ENCODE measurements around the gene MPPE1. TPM values are rescaled to one million over a fixed set of nuclear protein-coding genes. Genes with fewer than 3 reads are reported as not detected.

The MPPE1 gene
- polyA plus RNA-seq, 1 donor from 2014 or later, result 53.4 TPM

- Histone ChIP-seq H3K4me3 (ENCODE audit: low read length) (no peak overlapping the region), H4K20me1 (ENCODE audit: insufficient read depth) (no peaks in the 10 kb centered on the region), H3K79me2 (replicated peaks; ENCODE audit: insufficient read depth, low read length) (no peaks in the 10 kb centered on the region), H3K27ac (ENCODE audit: low read length) (no peak overlapping the region), H3K4me2 (ENCODE audit: low read length) (no peak overlapping the region), H3K27me3 (ENCODE audit: insufficient read depth, low read depth, low read length) (no peaks in the 10 kb centered on the region), H3K9me3 (ENCODE audit: low read length) (no peaks in the 10 kb centered on the region), H3F3A (ENCODE audit: insufficient read depth, low read length, poor library complexity, severe bottlenecking) (no peaks in the 10 kb centered on the region), H3K9ac (ENCODE audit: low read length) (no peak overlapping the region), H2AFZ (ENCODE audit: low read depth, low read length) (no peak overlapping the region), H3K36me3 (ENCODE audit: insufficient read depth, low read length) (no peaks in the 10 kb centered on the region), H3K9me2 (ENCODE audit: insufficient read depth, low read length) (no peaks in the 10 kb centered on the region)
- no peak for TF ChIP-seq TAF1 (IDR thresholded peaks at IDR 0.05; ENCODE audit: low read depth)
Measured at GRCh38 chr18:11901826-11902438, 6.2 kb downstream of the MPPE1 start.

- H3K4me2 ChIP-seq (ENCODE audit: low read length), result no peak overlapping the region
- no peaks in the 10 kb centered on the region for H4K20me1 ChIP-seq (ENCODE audit: insufficient read depth)
- H3K79me2 ChIP-seq (replicated peaks; ENCODE audit: insufficient read depth, low read length), result no peaks in the 10 kb centered on the region
- H2AFZ ChIP-seq (ENCODE audit: low read depth, low read length), result no peak overlapping the region
- TF ChIP-seq MXI1 (conservative IDR thresholded peaks at IDR 0.05; ENCODE audit: poor library complexity, severe bottlenecking) (no peak), EZH2 (IDR thresholded peaks at IDR 0.05; ENCODE audit: borderline replicate concordance, insufficient read depth, low read length, poor library complexity, severe bottlenecking) (no peak), REST (IDR thresholded peaks at IDR 0.05; ENCODE audit: borderline replicate concordance) (no peak), TAF1 (IDR thresholded peaks at IDR 0.05; ENCODE audit: low read depth) (no peak), EP300 (conservative IDR thresholded peaks at IDR 0.05; ENCODE audit: poor library complexity, severe bottlenecking) (no peak), CTCF (IDR thresholded peaks at IDR 0.05; ENCODE audit: poor library complexity, severe bottlenecking) (no peak), SMC3 (conservative IDR thresholded peaks at IDR 0.05; ENCODE audit: poor library complexity) (no peak), RAD21 (conservative IDR thresholded peaks at IDR 0.05) (no peak), POLR2AphosphoS5 (IDR thresholded peaks at IDR 0.05) (no peak)
- H3K4me3 ChIP-seq (ENCODE audit: low read length), result no peak overlapping the region
- H3K27ac ChIP-seq (ENCODE audit: low read length), result no peak overlapping the region
- no peaks in the 10 kb centered on the region for H3K36me3 ChIP-seq (ENCODE audit: insufficient read depth, low read length)
- no peaks in the 10 kb centered on the region for H3K9me3 ChIP-seq (ENCODE audit: low read length)
- no peak overlapping the region for H3K9ac ChIP-seq (ENCODE audit: low read length)
- H3F3A ChIP-seq (ENCODE audit: insufficient read depth, low read length, poor library complexity, severe bottlenecking), result no peaks in the 10 kb centered on the region
- H3K27me3 ChIP-seq (ENCODE audit: insufficient read depth, low read depth, low read length), result no peaks in the 10 kb centered on the region
- no peaks in the 10 kb centered on the region for H3K9me2 ChIP-seq (ENCODE audit: insufficient read depth, low read length)
Measured at GRCh38 chr18:11899063-11899462, 9.1 kb downstream of the MPPE1 start.
